Measurements from ENCODE around the gene TPST2. TPM values are rescaled to one million over a fixed set of nuclear protein-coding genes. Genes with fewer than 3 reads are reported as not detected.

The TPST2 gene
- total RNA-seq, 4 donors from 2014 or later, result 99.2 to 154 (median 121) TPM

DNA sequence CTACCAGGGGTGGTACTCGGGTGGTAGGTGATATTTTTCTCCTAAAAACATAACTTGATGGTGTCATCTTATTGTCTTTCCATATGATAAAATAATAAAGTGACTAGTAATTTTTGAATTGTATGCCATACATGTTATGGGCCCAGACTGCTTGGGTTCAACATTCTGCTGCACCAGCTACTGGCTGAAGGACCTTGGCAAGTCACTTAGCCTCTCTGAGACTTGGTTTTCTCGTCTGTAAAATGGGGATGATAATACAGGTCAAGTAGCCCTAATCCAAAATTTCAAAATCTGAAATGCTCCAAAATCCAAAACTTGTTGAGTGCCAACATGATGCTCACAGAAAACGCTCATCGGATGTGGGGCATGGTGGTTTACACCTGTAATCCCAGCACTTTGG is 42.1 kb downstream of the TPST2 start:
- no peak for DNase-seq
- no peak overlapping the region for H3K4me3 ChIP-seq (replicated peaks in 1 of 3)
- no peaks in the 10 kb centered on the region for H3K36me3 ChIP-seq
- H3K27me3 ChIP-seq, result no peaks in the 10 kb centered on the region
- H3K9me3 ChIP-seq, result no peaks in the 10 kb centered on the region
- 90 to 96% methylated on average over 4 of the region's 4 CpGs for WGBS, 2 donors
- intact Hi-C loops (cut with DNase I), result loop anchor here (10.0 kb wide), 1 partner anchor 63 kb away; the partner anchor contains the start of genes HPS4 and SRRD
- H3K4me1 ChIP-seq, result peaks cover 73 to 90% of the 10 kb centered on the region in 2 donors
- TF ChIP-seq, protein P1, sequence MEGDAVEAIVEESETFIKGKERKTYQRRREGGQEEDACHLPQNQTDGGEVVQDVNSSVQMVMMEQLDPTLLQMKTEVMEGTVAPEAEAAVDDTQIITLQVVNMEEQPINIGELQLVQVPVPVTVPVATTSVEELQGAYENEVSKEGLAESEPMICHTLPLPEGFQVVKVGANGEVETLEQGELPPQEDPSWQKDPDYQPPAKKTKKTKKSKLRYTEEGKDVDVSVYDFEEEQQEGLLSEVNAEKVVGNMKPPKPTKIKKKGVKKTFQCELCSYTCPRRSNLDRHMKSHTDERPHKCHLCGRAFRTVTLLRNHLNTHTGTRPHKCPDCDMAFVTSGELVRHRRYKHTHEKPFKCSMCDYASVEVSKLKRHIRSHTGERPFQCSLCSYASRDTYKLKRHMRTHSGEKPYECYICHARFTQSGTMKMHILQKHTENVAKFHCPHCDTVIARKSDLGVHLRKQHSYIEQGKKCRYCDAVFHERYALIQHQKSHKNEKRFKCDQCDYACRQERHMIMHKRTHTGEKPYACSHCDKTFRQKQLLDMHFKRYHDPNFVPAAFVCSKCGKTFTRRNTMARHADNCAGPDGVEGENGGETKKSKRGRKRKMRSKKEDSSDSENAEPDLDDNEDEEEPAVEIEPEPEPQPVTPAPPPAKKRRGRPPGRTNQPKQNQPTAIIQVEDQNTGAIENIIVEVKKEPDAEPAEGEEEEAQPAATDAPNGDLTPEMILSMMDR (IDR thresholded peaks at IDR 0.05), result no peak
- TF ChIP-seq POLR2A (IDR thresholded peaks at IDR 0.05), result no peak
- H3K27ac ChIP-seq, result peak overlapping the region in 2 of 3 donors; percentile 86

DNA sequence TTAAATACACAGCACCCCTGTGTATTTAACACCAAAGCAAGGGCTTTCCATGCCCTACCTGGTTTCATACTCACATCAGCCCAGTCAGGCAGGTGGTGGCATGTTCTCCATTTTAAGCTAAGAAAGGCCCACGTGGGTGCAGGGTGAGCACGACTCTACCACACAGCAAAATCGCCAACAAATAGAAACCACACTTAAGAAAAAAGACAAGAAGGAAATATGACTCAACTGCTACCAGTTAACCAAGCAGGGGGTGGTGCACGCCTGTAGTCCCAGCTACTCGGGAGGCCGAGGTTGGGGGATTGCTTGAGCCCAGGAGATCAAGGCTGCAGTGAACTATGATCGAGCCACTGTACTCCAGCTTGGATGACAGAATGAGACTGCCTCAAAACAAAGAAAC is 42.5 kb downstream of the TPST2 start:
- Histone ChIP-seq H3K4me1 (peaks cover 70 to 86% of the 10 kb centered on the region in 2 donors), H3K27me3 (no peaks in the 10 kb centered on the region), H3K27ac (peak overlapping the region; percentile 35 to 86 (median 86)), H3K4me3 (replicated peaks in 1 of 3) (no peak overlapping the region), H3K36me3 (no peaks in the 10 kb centered on the region), H3K9me3 (no peaks in the 10 kb centered on the region)
- DNase-seq, result no peak
- intact Hi-C loops (cut with DNase I), result loop anchor here (10.0 kb wide), 1 partner anchor 63 kb away; the partner anchor contains the start of genes HPS4 and SRRD
- 83 to 90% methylated on average over 7 of the region's 7 CpGs for WGBS, 2 donors
- TF ChIP-seq, protein P1 (IDR thresholded peaks at IDR 0.05), result no peak
- TF ChIP-seq POLR2A (IDR thresholded peaks at IDR 0.05), result no peak

DNA sequence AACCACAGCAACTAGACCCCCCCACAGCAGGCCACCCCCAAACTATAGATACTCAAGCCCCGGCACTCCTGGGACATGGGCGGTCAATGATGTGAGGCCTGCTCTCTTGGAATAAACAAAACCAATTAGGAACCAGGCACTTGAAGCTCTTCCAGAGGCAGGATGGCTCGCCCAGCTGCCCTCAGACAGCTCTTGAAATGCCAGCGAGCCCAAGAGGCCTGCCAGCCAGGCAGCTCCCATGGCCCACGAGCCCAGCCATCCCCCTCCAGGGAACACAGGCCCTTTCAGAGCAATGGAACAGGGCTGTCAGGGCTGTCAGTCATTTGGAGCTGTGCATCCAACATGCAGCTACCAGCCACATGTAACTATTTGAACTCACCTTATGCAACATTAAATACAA is 43.6 kb downstream of the TPST2 start:
- H3K27ac ChIP-seq, result peak overlapping the region; percentile 35 to 86 (median 86)
- intact Hi-C loops (cut with DNase I), result loop anchor here (10.0 kb wide), 1 partner anchor 61 kb away; the partner anchor contains the start of genes HPS4 and SRRD
- H3K9me3 ChIP-seq, result no peaks in the 10 kb centered on the region
- TF ChIP-seq, protein P1 (IDR thresholded peaks at IDR 0.05), result no peak
- TF ChIP-seq POLR2A (IDR thresholded peaks at IDR 0.05), result no peak
- DNase-seq, result peak; percentile 94 to 95
- H3K27me3 ChIP-seq, result no peaks in the 10 kb centered on the region
- peaks cover 0 to 2% of the 10 kb centered on the region in 2 donors for H3K36me3 ChIP-seq
- no peak overlapping the region for H3K4me3 ChIP-seq (replicated peaks in 1 of 3)
- WGBS, 2 donors, result 35 to 40% methylated on average over 3 to 4 of the region's 5 CpGs
- H3K4me1 ChIP-seq, result peaks cover 60 to 75% of the 10 kb centered on the region in 2 donors

DNA sequence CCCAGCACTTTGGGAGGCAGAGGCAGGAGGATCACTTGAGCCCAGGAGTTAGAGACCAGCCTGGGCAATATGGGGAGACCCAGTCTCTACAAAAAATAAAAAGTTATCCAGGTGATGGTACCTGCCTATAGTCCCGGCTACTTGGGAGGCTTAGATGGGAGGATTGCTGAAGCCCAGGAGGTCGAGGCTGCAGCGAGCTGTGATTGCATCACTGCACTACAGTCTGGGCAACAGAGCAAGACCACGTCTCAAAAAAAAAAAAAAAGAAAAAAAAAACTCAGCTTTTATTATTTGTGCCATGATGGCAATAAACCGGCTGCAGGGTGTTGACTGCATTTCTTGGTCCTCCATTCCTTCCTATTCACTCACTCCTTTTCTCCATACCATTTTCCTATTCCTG is 44.1 kb downstream of the TPST2 start:
- Histone ChIP-seq H3K27ac (peak overlapping the region; percentile 30 to 86 (median 63)), H3K36me3 (peaks cover 3 to 6% of the 10 kb centered on the region in 2 donors), H3K4me3 (replicated peaks in 1 of 3) (no peak overlapping the region), H3K27me3 (no peaks in the 10 kb centered on the region), H3K4me1 (peaks cover 55 to 70% of the 10 kb centered on the region in 2 donors), H3K9me3 (no peaks in the 10 kb centered on the region)
- peak; percentile 53 for DNase-seq
- 37 to 50% methylated on average over 5 of the region's 5 CpGs for WGBS, 2 donors
- TF ChIP-seq, protein P1 (IDR thresholded peaks at IDR 0.05), result no peak
- no peak for TF ChIP-seq POLR2A (IDR thresholded peaks at IDR 0.05)
- intact Hi-C loops (cut with DNase I), result loop anchor here (10.0 kb wide), 1 partner anchor 61 kb away; the partner anchor contains the start of genes HPS4 and SRRD

DNA sequence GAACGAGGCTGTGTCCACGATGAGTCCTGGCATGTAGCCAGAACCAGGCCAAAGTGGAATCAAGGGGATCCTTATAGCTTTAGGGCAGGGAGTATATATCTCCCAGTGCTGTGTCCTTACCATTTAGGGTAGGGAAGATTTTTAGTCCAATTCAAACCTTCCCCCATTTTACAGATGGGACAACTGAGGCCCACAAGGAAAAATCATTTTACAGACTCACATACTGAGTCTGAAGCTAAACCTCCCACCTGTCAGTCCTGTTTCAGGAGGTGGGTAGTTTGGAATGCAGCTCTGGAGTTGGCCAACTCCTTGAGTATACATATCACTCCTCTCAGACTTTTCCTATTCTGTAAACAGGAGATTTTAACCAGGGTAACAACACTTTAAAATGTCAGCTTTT is 44.5 kb downstream of the TPST2 start:
- no peak for DNase-seq
- intact Hi-C loops (cut with DNase I), result loop anchor here (10.0 kb wide), 1 partner anchor 61 kb away; the partner anchor contains the start of genes HPS4 and SRRD
- H3K4me1 ChIP-seq, result peaks cover 55 to 66% of the 10 kb centered on the region in 2 donors
- H3K9me3 ChIP-seq, result no peaks in the 10 kb centered on the region
- TF ChIP-seq POLR2A (IDR thresholded peaks at IDR 0.05), result peak in 1 of 2 donors; percentile 22
- TF ChIP-seq, protein P1 (IDR thresholded peaks at IDR 0.05), result no peak
- H3K27ac ChIP-seq, result peak overlapping the region; percentile 30 to 86 (median 63)
- 61 to 62% methylated on average over 2 of the region's 2 CpGs for WGBS, 2 donors
- H3K4me3 ChIP-seq (replicated peaks in 1 of 3), result no peak overlapping the region
- H3K27me3 ChIP-seq, result no peaks in the 10 kb centered on the region
- H3K36me3 ChIP-seq, result peaks cover 7 to 11% of the 10 kb centered on the region in 2 donors
